Measurements from ENCODE around the gene EIF2S1.
"Not testable (repeated sequence)": the region's sequence is repeated elsewhere in the genome, so short reads cannot be mapped to it uniquely, and the experiment has no call there.

The EIF2S1 gene

DNA sequence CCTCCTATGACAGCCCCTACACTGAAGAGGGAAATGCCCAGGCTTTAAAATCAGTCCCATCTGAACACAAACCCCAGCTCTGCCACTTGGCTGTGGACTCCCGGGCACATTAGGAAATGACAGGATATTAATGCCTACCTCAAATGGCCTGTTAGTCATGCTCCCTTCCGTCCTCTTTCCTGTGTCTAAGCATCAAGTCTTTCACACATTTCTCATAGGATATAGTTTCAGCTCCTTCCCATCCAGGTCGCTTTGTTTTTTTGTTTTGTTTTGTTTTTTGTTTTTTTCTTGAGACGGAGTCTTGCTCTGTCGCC lies 35.7 kb downstream of the EIF2S1 start:
- in situ Hi-C loops (cut with HindIII; ENCODE audit: low sequenced_read_pairs), result no loop called here
- TF ChIP-seq, protein P1, sequence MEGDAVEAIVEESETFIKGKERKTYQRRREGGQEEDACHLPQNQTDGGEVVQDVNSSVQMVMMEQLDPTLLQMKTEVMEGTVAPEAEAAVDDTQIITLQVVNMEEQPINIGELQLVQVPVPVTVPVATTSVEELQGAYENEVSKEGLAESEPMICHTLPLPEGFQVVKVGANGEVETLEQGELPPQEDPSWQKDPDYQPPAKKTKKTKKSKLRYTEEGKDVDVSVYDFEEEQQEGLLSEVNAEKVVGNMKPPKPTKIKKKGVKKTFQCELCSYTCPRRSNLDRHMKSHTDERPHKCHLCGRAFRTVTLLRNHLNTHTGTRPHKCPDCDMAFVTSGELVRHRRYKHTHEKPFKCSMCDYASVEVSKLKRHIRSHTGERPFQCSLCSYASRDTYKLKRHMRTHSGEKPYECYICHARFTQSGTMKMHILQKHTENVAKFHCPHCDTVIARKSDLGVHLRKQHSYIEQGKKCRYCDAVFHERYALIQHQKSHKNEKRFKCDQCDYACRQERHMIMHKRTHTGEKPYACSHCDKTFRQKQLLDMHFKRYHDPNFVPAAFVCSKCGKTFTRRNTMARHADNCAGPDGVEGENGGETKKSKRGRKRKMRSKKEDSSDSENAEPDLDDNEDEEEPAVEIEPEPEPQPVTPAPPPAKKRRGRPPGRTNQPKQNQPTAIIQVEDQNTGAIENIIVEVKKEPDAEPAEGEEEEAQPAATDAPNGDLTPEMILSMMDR (IDR thresholded peaks at IDR 0.05; ENCODE audit: low read depth, low read length, missing control alignments), result no peak
- H3K4me3 ChIP-seq (ENCODE audit: low read depth, low read length), result no peak overlapping the region
- no peak for DNase-seq (ENCODE audit: low read depth)

DNA sequence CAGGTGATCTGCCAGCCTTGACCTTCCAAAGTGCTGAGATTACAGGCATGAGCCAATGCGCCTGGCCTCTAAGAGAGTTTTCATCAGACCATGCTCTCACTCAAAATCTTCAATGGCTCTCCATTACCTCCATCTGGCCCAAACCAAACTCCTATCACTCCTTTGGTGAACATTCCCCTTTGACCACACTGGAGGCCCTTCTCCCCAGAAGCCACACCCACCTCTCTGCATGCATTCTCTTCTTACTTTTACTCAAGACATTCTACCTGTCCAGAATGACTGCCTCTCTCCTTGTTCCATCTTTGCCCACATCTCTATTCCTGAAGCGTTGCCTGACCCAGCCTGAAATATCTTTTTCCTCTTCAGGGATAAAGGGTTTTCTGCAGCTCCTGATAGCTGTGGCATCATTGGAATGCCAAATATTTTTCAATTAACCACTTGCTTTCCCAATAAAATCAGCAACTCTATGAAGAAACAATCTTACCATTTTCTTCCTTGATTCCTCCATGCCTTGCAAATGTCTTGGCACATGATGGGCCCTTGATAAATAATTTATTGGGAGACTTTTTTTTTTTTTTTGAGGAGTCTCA lies 36.3 kb downstream of the EIF2S1 start:
- in situ Hi-C loops (cut with HindIII; ENCODE audit: low sequenced_read_pairs), result no loop called here
- DNase-seq (ENCODE audit: low read depth), result no peak

DNA sequence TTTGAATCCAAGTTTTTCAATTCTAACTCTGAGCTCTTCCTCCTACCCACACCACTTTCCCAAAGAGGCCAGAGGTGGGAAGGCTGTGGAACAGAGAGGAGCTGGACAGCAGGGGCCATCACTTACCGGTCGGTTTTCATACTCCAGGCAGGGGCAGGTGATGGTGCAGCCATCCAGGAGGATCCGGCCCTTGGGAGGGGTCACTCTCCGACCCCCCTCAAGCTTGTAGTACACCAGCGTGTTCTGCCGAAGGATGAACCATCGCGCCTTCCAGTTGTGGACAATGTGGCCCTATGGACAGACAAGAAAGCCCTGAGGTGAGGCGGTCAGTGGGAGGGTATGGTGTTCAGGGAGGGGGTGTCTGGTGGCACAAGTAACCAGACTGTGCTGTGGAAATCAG lies 37.4 kb downstream of the EIF2S1 start:
- no peak overlapping the region for H3K4me3 ChIP-seq (ENCODE audit: low read depth, low read length)
- DNase-seq (ENCODE audit: low read depth), result no peak
- TF ChIP-seq, protein P1 (IDR thresholded peaks at IDR 0.05; ENCODE audit: low read depth, low read length, missing control alignments), result no peak
- in situ Hi-C loops (cut with HindIII; ENCODE audit: low sequenced_read_pairs), result no loop called here

More for the DNA sequence above, 36.3 kb downstream of the EIF2S1 start:
- no peak overlapping the region for H3K4me3 ChIP-seq (ENCODE audit: low read depth, low read length)
- TF ChIP-seq, protein P1 (IDR thresholded peaks at IDR 0.05; ENCODE audit: low read depth, low read length, missing control alignments), result no peak

DNA sequence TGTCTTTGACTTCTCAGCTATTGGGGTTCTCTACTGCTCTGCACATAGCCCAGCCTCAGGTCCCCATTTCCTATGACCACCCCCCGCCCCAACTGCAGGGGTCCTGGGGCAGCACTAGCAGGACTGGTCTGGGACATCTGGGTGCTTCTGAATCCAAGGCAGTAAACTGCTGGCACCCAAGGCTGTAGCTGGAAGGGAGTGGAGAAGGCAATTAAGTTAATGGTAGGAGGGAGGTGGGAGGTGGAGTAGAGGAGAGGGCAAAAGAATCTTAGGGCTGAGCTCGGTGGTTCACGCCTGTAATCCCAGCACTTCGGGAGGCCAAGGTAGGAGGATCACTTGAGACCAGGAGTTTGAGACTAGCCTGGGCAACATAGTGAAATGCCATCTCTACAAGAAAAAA lies 40.3 kb downstream of the EIF2S1 start:
- no peak for DNase-seq (ENCODE audit: low read depth)
- TF ChIP-seq, protein P1 (IDR thresholded peaks at IDR 0.05; ENCODE audit: low read depth, low read length, missing control alignments), result no peak
- in situ Hi-C loops (cut with HindIII; ENCODE audit: low sequenced_read_pairs), result no loop called here
- no peak overlapping the region for H3K4me3 ChIP-seq (ENCODE audit: low read depth, low read length)

DNA sequence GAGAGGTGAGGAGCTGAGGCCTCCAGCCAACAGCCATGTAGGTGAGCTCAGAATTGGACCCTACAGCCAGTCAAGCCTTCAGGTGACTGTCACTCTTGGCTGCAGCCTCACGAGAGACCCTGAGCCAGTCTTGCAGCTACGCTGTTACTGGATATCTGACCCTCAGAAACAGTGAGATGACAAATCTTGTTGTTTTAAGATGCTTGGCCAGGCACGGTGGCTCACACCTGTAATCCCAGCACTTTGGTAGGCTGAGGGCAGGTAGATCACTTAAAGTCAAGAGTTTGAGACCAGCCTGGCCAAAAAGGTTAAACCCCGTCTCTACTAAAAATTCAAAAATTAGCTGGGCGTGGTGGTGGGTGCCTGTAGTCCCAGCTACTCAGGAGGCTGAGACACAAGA lies 45.6 kb downstream of the EIF2S1 start:
- no peak overlapping the region for H3K4me3 ChIP-seq (ENCODE audit: low read depth, low read length)
- in situ Hi-C loops (cut with HindIII; ENCODE audit: low sequenced_read_pairs), result no loop called here
- TF ChIP-seq, protein P1 (IDR thresholded peaks at IDR 0.05; ENCODE audit: low read depth, low read length, missing control alignments), result no peak
- DNase-seq (ENCODE audit: low read depth), result no peak

DNA sequence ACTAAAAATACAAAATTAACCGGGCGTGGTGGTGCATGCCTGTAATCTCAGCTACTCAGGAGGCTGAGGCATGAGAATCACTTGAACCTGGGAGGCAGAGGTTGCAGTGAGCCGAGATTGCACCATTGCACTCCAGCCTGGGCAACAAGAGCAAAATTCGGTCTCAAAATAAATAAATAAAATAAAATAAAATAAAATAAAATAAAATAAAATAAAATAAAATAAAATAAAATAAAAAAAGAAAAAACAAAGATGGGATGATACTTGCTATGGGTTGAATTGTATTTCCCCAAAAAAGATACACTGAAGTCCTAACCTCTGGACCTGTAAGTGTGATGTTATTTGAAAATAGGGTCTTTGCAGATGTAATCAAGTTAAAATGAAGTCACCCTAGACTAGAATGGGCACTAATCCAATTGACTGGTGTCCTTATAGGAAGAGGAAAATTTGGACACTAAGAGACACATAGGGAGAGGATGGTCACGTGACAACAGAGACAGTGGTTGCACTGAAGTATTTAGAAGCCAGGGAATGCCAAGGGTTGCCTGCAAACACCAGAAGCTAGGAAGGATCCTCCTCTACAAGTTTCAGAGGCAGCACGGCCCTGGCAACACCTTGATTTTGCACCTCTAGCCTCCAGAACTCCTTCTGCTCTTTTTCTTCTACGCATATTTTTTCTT lies 48.1 kb downstream of the EIF2S1 start:
- DNase-seq (ENCODE audit: low read depth); H3K4me3 ChIP-seq (ENCODE audit: low read depth, low read length); in situ Hi-C loops (cut with HindIII; ENCODE audit: low sequenced_read_pairs): not testable (repeated sequence)

DNA sequence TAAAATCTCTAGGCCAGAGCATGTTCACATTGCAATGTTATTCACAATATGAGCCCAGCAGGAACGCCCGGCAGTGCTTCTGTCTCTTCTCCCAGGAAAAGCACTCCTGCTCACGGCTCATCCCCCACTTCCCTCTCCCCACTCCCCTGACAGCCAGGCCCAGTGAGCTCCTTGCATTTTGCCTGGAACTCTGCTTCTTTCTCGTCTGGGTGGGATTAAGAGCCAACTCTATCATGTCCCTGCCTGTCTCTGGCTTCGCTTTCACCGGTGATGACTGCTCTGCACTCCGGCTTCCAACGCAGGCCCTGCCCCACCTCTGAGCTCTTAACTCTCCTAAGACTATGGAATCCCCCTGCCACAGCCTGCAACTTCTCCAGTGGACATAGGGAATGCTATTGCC lies 49.3 kb downstream of the EIF2S1 start:
- DNase-seq (ENCODE audit: low read depth), result no peak
- H3K4me3 ChIP-seq (ENCODE audit: low read depth, low read length), result no peak overlapping the region
- in situ Hi-C loops (cut with HindIII; ENCODE audit: low sequenced_read_pairs), result no loop called here

More for the DNA sequence above, 49.3 kb downstream of the EIF2S1 start:
- TF ChIP-seq, protein P1 (IDR thresholded peaks at IDR 0.05; ENCODE audit: low read depth, low read length, missing control alignments), result no peak
